GM21717 (cell line): ENCODE measurements around the gene RHOXF1.
"Not testable (repeated sequence)": the region's sequence is repeated elsewhere in the genome, so short reads cannot be mapped to it uniquely, and the experiment has no call there.

Experiments used
- ATAC-seq: cut with Tn5 transposase; IDR thresholded peaks from one replicate; pipeline ENCODE4 v1.9.1; 2021; ENCODE audit warnings: mild to moderate bottlenecking, moderate library complexity; ENCODE audit not compliant: unreplicated experiment

Gene RHOXF1

GRCh38 chrX:120087289-120088017, 28.3 kb downstream of the RHOXF1 start:
- no peak for ATAC-seq

- ATAC-seq, result not testable (repeated sequence)
Observed at GRCh38 chrX:120085553-120086185, 30.0 kb downstream of the RHOXF1 start.

GRCh38 chrX:120077590-120077989, 38.1 kb downstream of the RHOXF1 start, which contains the start of gene RHOXF2B:
Gene RHOXF2B (minus strand): TSS chrX:120077690. CDS start chrX:120077552, 138 bp downstream.
- not testable (repeated sequence) for ATAC-seq

- not testable (repeated sequence) for ATAC-seq
Observed at GRCh38 chrX:120066169-120066568, 49.5 kb downstream of the RHOXF1 start.
